ENCODE results near the gene ZFAND6. TPM values are rescaled to one million over a fixed set of nuclear protein-coding genes. Genes with fewer than 3 reads are reported as not detected.
"Not testable (repeated sequence)": the region's sequence is repeated elsewhere in the genome, so short reads cannot be mapped to it uniquely, and the experiment has no call there.

ZFAND6 gene
- total and polyA plus RNA-seq, 2 donors (not counting 1 experiment from before 2014, with no cell fraction given) = 125 to 325 TPM

GRCh38 chr15:80036071-80036470, 23.4 kb upstream of the ZFAND6 start:
- H3K36me3 ChIP-seq (ENCODE audit: control insufficient read depth, insufficient read depth, low read length) = no peaks in the 10 kb centered on the region
- no peak overlapping the region for H3K4me2 ChIP-seq (ENCODE audit: extremely low read depth, insufficient read depth, low read length)
- no peaks in the 10 kb centered on the region for H3K79me2 ChIP-seq (ENCODE audit: control insufficient read depth, insufficient read depth, low read length)
- H3K4me3 ChIP-seq (replicated peaks in 1 of 4; ENCODE audit: control extremely low read depth in 1 of 4, insufficient read depth in 1 of 4, low read depth in 3 of 4, low read length in 4 of 4) = no peak overlapping the region
- no peak overlapping the region for H3K27ac ChIP-seq (ENCODE audit: insufficient read depth, low read length)
- H4K20me1 ChIP-seq (ENCODE audit: control insufficient read depth, extremely low read depth, insufficient read depth, low read length) = no peaks in the 10 kb centered on the region
- H2AFZ ChIP-seq (ENCODE audit: low read length) = no peak overlapping the region
- H3K4me1 ChIP-seq (ENCODE audit: control insufficient read depth, extremely low read depth, insufficient read depth, low read length) = peaks cover 6% of the 10 kb centered on the region
- H3K27me3 ChIP-seq (ENCODE audit: control insufficient read depth, insufficient read depth, low read length) = no peaks in the 10 kb centered on the region
- no peak for TF ChIP-seq CTCF (conservative IDR thresholded peaks at IDR 0.05 in 1 of 2, IDR thresholded peaks at IDR 0.05 in 1 of 2; ENCODE audit: low read depth in 1 of 2, low read length in 2 of 2)
- TF ChIP-seq EZH2 (IDR thresholded peaks at IDR 0.05; ENCODE audit: low read length, missing control alignments) = no peak
- no peak for DNase-seq (ENCODE audit: low read depth in 2 of 2)
- H3K9ac ChIP-seq (ENCODE audit: insufficient read depth, low read length) = no peak overlapping the region
- H3K9me3 ChIP-seq (ENCODE audit: control insufficient read depth, insufficient read depth, low read depth, low read length) = no peaks in the 10 kb centered on the region

GRCh38 chr15:80041494-80042253, 17.8 kb upstream of the ZFAND6 start:
- no peaks in the 10 kb centered on the region for H3K36me3 ChIP-seq (ENCODE audit: control insufficient read depth, insufficient read depth, low read length)
- no peak overlapping the region for H3K9ac ChIP-seq (ENCODE audit: insufficient read depth, low read length)
- H3K4me1 ChIP-seq (ENCODE audit: control insufficient read depth, extremely low read depth, insufficient read depth, low read length) = no peaks in the 10 kb centered on the region
- TF ChIP-seq EZH2 (IDR thresholded peaks at IDR 0.05; ENCODE audit: low read length, missing control alignments) = no peak
- TF ChIP-seq CTCF (conservative IDR thresholded peaks at IDR 0.05 in 1 of 2, IDR thresholded peaks at IDR 0.05 in 1 of 2; ENCODE audit: low read depth in 1 of 2, low read length in 2 of 2) = no peak
- H4K20me1 ChIP-seq (ENCODE audit: control insufficient read depth, extremely low read depth, insufficient read depth, low read length) = no peaks in the 10 kb centered on the region
- no peak overlapping the region for H3K4me2 ChIP-seq (ENCODE audit: extremely low read depth, insufficient read depth, low read length)
- H2AFZ ChIP-seq (ENCODE audit: low read length) = no peak overlapping the region
- H3K79me2 ChIP-seq (ENCODE audit: control insufficient read depth, insufficient read depth, low read length) = no peaks in the 10 kb centered on the region
- no peak overlapping the region for H3K27ac ChIP-seq (ENCODE audit: insufficient read depth, low read length)
- H3K27me3 ChIP-seq (ENCODE audit: control insufficient read depth, insufficient read depth, low read length) = no peaks in the 10 kb centered on the region
- H3K4me3 ChIP-seq (replicated peaks in 1 of 4; ENCODE audit: control extremely low read depth in 1 of 4, insufficient read depth in 1 of 4, low read depth in 3 of 4, low read length in 4 of 4) = no peak overlapping the region
- no peaks in the 10 kb centered on the region for H3K9me3 ChIP-seq (ENCODE audit: control insufficient read depth, insufficient read depth, low read depth, low read length)
- no peak for DNase-seq (ENCODE audit: low read depth in 2 of 2)

- DNase-seq (ENCODE audit: low read depth in 2 of 2) = no peak
- no peaks in the 10 kb centered on the region for H4K20me1 ChIP-seq (ENCODE audit: control insufficient read depth, extremely low read depth, insufficient read depth, low read length)
- TF ChIP-seq EZH2 (IDR thresholded peaks at IDR 0.05; ENCODE audit: low read length, missing control alignments) (no peak), CTCF (conservative IDR thresholded peaks at IDR 0.05 in 1 of 2, IDR thresholded peaks at IDR 0.05 in 1 of 2; ENCODE audit: low read depth in 1 of 2, low read length in 2 of 2) (no peak)
Observed at GRCh38 chr15:80042568-80042967, 16.9 kb upstream of the ZFAND6 start.

GRCh38 chr15:80045219-80045618, 14.3 kb upstream of the ZFAND6 start:
- not testable (repeated sequence) for H3K4me3 ChIP-seq (replicated peaks in 1 of 4; ENCODE audit: control extremely low read depth in 1 of 4, insufficient read depth in 1 of 4, low read depth in 3 of 4, low read length in 4 of 4); H3K36me3 ChIP-seq (ENCODE audit: control insufficient read depth, insufficient read depth, low read length); DNase-seq (ENCODE audit: low read depth in 2 of 2)

More at GRCh38 chr15:80042568-80042967, 16.9 kb upstream of the ZFAND6 start:
- no peak overlapping the region for H2AFZ ChIP-seq (ENCODE audit: low read length)
- no peaks in the 10 kb centered on the region for H3K27me3 ChIP-seq (ENCODE audit: control insufficient read depth, insufficient read depth, low read length)
- no peaks in the 10 kb centered on the region for H3K4me1 ChIP-seq (ENCODE audit: control insufficient read depth, extremely low read depth, insufficient read depth, low read length)
- H3K9ac ChIP-seq (ENCODE audit: insufficient read depth, low read length) = no peak overlapping the region
- no peaks in the 10 kb centered on the region for H3K79me2 ChIP-seq (ENCODE audit: control insufficient read depth, insufficient read depth, low read length)
- no peaks in the 10 kb centered on the region for H3K9me3 ChIP-seq (ENCODE audit: control insufficient read depth, insufficient read depth, low read depth, low read length)
- no peaks in the 10 kb centered on the region for H3K36me3 ChIP-seq (ENCODE audit: control insufficient read depth, insufficient read depth, low read length)
- H3K27ac ChIP-seq (ENCODE audit: insufficient read depth, low read length) = no peak overlapping the region
- H3K4me2 ChIP-seq (ENCODE audit: extremely low read depth, insufficient read depth, low read length) = no peak overlapping the region
- no peak overlapping the region for H3K4me3 ChIP-seq (replicated peaks in 1 of 4; ENCODE audit: control extremely low read depth in 1 of 4, insufficient read depth in 1 of 4, low read depth in 3 of 4, low read length in 4 of 4)

More at GRCh38 chr15:80045219-80045618, 14.3 kb upstream of the ZFAND6 start:
- H3K27me3 ChIP-seq (ENCODE audit: control insufficient read depth, insufficient read depth, low read length); H4K20me1 ChIP-seq (ENCODE audit: control insufficient read depth, extremely low read depth, insufficient read depth, low read length); H3K4me2 ChIP-seq (ENCODE audit: extremely low read depth, insufficient read depth, low read length); H3K4me1 ChIP-seq (ENCODE audit: control insufficient read depth, extremely low read depth, insufficient read depth, low read length); H3K27ac ChIP-seq (ENCODE audit: insufficient read depth, low read length); H3K9me3 ChIP-seq (ENCODE audit: control insufficient read depth, insufficient read depth, low read depth, low read length); H3K79me2 ChIP-seq (ENCODE audit: control insufficient read depth, insufficient read depth, low read length); H3K9ac ChIP-seq (ENCODE audit: insufficient read depth, low read length); H2AFZ ChIP-seq (ENCODE audit: low read length): not testable (repeated sequence)
